A204.1 (cell line): Measurements from ENCODE around the gene ITFG1.

Experiments used
- FAIRE-seq: peaks from 2 replicates; lab custom pipeline; 2012; peaks lifted over from hg19 to GRCh38; lab: Jason Lieb, UNC

The ITFG1 gene

DNA sequence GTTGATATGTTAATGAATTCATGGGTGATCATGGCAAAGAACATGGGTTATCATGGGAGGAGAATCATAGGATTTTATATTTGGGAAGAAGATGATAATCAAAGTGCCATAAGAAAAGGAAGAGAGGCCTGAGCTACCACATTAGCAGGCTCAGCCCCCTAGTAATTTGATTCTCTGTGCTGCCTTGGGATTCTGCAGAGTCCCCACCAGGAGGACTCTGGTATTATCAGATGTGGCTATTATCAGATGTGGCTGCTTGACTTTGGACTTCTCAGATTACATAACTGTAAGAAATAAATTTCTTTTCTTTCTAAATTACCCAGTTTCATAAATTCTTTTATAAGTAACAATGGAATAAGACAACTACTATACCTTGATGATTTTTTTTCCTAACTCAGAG, 137.6 kb downstream of the ITFG1 start:
- FAIRE-seq, result no peak

DNA sequence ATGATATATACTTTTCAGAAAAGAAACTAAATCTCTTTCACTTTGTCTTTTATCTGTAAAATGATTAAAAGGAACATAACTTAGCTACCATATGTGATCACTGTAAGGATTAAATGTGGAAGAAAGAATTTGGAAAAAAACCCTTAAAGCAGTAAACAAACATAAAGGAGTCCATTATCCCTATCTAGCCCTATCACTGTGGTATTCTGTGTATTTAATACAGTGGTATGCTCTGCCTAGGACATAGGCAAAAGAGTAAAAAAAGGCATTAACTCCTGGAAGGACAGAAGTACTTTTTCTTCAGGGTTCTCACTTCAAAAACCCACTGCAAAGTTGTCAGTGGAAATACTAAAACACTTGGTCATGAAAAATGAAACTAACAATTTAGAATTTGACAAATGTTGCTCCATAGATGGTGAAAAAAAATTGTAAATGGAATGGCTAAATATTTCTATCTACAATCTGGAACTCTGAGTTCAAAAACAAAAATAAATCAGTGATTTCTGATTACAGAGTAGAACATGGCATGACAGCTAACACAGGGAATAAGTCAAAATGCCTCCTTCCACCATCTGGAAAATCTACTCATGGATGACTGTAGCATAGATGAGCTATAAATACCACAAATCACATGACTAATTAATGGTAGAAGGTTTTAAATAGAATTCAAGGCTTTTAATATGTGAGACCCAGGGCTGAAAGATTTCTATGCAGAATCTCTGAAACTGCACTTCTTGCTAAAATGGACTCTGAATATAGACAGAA, 140.1 kb downstream of the ITFG1 start:
- FAIRE-seq, result no peak

DNA sequence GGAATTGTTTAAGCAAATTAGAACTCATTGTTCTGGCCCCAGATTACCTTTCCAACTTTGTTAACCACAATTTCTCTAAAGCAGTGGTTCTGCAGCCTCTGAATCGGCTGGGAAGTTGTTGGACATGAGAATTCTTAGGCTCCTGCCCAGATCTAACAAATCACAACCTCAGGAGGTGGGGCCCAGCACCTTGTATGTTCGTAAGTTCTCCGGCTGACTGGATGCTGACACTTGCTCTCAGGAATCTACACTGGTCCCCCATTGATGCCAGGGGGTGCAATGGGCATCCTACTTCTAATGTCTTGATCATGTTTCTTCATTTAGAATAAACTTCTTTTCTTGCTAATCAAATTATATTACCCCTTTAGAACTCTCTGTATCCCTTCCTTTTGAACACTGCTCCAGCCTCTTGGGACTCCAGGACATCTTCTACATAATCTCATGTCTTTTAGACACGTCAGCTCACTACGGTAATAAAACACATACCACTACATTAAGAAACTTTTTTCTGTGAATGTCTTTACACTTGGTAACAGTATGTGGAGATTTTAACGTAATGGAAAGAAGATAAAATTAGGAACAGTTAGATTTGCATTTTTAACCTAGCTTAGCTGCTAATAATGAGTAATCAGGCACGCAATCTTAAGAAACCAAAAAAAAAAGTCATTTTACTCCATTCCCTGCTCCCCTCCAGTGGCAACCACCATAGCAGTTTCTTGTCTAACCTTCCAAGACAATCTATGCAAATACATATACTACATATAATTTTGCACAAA, 143.2 kb downstream of the ITFG1 start:
- no peak for FAIRE-seq

DNA sequence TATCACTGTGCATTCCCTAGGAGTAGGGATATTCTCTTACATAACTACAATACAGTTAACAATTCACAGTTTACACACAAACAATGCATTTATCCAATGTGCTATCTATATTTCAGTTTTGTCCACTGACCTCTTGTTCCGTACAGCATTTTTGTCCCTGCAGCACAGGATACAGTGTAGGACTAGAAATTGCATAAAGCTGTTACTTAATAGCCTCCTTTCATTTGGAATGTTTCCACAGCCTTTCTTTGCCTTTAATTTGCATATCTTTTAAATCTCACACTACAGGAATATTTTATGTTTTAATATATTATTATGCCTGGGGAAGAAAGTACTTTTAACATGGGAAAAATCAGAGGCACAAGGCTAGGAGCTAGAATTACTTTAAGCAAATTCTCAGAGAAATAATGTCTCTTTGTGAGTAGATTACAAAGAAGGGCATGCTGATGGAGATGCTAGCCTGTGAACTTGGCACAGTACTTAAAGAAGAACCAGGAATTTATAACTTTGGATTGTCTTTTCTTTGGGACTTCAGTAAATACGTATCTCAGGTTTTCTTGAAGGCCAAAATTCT, 144.3 kb downstream of the ITFG1 start:
- FAIRE-seq, result no peak

DNA sequence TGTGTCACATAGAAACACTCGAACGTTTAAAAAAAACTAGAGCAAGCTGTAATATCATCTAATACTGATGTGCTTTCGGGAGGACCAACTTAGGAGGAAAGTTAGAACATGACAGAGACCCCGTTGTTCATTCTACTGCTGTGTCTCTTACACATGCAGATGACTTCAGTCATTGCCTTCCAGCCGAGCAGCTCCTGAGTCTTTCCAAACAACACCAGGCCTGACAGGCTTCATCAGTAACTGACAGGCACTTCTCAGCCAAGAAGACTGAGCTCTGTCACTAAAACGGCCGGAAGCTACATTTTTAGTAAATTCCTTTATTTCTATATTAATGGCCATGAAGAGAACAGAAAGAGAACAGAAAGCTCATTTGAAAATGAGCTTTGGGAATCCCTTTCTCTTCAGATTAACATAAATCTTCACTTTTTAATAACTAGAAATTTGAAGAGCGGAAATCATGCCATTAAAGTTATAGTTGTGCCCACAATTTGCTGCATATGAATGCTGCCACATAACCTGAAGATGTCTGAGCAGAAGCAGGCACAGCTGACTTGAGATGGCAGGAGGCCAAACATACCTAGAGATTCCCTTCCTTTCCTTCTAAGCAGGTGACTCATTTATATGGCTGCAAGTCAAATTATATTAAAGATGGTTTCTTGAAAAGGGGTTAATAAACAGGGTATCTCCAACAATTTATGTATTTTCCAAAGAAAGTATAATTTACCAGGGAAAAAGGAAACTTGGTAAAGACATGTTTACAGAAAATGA, 148.9 kb downstream of the ITFG1 start:
- no peak for FAIRE-seq

DNA sequence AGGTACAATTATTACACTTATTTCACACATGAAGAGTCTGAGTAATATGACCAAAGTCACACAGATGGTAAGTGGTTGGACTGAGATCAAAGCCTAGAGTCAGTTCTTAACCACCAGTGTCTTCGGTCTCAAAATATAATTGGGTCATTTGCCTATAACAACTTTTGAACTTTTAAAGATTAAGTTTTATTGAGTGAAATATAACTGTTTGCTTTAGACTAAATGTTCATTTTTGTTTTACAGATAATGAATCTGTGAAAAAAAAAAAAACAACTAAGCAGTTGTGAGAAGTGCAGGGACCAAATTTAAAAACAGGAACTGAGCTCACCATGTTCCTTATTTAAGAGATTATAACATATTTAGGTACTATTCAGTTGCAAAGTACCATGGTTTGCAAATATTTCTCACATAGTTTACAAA, 150.1 kb downstream of the ITFG1 start:
- FAIRE-seq, result no peak

DNA sequence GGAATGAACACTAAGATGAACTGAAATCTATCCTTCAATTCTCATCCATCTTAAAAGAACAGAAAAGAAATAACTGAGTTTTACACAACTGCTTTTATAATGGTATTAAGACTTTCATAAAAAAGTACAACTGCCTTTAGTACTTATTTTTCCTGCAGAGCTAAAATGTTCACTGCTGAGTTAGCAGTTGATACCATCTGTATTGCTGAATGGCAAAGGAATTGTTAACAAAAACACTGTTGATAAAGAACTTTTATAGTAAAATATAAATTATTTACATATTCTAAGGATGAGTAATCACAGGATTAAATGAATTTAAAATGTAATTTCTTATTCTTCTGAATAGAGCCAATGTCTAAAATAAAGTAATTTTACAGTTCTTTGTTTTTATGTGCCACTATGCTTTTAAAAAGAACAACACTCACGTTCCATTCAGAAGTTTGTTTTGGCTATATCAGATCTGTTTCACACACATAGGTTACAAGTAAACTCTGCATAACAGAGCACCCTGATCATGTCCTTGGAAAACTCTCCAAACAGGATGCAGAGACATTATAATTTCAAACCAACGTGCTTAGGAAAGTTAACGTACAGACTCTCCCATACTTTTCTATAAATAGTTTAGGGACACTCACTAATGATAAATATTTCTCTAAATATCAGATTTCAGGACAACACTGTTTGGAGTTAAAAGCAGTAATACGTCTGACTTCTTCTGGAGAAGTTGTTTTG, 151.1 kb downstream of the ITFG1 start:
- no peak for FAIRE-seq

DNA sequence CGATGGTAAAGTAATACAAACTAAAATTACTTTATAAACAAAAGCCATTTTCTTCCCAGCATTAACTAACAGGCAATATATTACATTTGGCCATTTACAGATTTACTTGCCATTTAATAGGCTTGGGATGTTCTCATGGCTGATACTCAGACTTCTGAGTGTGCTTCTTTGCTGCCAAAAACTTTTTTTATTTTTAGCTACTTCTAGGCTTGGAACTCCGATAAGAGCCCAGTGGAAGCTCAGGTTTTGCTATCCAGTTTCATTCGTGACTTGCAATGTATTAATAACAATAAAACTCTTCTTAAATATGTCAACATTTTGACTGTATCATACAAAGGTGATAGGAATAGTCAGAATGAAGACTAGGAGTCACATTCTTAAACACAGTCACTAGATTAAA, 152.3 kb downstream of the ITFG1 start:
- no peak for FAIRE-seq

DNA sequence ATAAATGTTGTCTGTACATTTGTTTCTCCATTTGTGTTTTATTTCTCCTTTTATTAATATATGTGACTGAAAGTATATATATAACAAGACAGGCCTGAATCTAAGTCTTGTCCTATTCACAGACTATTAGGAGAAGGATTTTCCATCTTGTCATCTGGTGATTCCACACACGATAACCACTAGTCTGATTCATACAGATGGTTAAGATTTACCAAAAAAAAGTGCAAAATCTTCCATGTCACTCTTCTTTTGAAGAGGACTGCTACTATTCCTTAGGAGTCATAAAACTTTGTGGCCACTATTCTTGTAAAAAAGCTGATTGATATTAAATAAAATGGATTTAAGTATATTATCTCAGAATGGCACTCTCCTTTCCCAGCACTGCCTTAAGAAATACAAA, 156.3 kb downstream of the ITFG1 start:
- FAIRE-seq, result no peak

DNA sequence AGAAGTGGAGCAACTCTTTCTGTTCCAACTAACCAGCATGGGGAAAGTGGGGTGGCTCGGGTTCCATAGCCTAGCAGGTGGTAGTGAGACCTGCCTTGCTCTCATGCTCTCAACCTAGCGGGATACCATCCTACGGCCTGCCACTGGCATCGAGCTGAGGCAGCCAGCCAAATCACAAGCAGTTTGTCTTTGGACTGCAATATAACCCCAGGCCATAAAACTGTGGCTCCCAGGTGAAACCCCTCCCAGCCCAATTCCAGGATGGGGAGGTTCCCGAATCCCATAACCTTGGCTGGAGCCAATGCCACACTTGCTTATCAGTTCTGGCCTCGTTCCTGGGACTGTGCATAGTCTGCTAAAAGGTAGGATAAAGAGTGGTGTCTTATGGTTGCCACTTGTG, 161.3 kb downstream of the ITFG1 start:
- no peak for FAIRE-seq

DNA sequence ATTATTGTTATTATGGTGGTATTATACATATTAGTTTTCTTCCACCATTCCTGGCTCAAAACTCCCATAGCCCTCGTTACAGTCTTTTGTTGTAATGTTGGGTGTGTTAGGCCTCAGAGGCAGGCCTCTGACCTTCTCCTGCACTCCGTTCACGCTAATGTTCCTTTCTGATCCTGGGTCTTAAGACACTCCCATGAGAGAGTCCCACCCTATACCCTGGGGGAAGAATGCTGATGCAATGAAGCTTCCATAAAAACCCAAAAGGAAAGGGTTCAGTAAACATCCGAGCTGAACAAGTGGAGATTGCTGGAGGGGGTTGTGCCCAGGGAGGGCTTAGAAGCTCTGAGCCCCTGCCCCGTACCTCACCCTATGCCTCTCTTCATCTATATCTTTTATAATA, 175.9 kb downstream of the ITFG1 start:
- no peak for FAIRE-seq

DNA sequence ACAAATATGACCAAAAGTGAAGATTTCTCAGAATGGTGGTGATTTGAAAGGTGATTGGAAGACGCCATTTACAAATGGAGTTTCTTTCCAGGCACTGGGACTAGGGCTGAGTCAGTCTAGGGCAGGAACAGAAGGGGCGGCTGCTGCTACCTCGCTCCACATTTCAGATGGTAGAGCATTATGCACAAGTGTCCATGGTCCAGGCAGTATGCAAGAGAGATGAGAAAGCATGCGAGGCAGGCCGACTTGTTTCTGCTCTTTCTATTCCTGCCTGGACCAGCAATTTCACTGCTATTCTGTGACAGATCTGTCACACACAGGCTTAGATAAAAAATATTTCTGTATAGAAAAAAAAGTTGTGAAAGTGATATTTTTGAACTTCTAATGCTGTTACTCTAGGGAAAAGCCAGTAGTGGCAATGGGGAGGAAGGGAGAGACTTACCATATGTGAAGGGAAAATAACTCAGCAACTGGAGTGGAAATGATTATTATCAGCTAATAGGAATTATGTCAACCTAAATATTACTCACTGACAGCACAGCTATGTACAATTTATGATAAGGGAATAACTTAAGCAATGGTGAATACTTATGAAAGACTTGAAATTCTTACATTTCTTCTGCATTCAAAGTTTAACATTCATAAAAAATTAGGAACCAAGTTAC, 182.4 kb downstream of the ITFG1 start:
- no peak for FAIRE-seq

DNA sequence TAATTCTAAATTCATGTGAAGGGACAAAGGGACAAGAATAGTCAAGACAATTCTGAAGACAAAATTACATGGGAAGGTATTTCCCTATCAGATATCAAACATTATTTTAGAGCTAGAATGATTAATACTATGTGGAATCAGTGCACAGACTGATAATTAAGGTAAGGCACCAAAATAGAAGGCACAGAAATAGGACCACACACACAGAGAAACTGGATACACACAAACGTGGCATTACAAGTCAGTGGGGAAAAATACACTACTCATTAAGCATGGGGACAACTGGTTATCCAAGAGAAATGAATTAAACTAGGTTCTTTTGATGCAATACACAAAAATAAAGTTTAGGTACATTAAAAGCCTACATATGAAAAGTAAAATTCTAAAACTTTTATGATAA, 184.3 kb downstream of the ITFG1 start:
- FAIRE-seq, result no peak

DNA sequence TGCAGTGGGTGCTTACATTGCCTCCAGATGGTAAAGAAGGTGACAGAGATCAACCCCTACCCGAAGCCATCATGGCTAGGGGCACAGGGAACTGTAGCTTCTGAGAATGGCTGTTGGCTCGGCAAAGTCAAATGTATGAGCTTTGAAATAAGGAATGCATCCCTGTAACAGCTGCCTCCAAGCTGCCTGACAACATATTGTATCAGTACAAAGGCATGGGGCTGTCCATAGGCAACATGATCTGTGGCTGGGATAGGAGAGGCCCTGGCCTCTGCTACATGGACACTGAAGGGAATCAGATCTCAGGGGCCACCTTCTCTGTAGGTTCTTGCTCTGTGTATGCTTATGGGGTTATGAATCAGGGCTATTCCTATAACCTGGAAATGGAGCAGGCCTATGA, 197.9 kb downstream of the ITFG1 start:
- FAIRE-seq, result no peak

DNA sequence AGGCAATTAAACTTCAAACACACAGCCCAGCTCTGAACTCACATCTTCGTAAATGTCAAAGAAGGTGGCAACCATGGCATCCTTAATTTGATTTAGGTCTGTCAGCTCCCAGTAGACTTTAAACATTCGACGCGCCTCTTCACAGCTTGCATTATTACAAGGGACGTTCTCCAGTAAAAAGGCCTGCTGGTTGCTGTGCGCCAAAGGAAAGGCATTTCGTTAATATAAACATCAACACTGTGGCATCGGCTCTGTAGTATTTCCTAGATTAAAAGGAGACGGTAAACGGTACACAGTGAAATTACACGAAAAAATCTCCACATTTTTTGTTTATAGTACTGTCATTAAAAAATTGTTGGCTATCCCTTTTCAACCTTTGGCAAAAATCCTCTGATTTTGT, 200.4 kb downstream of the ITFG1 start:
- FAIRE-seq, result no peak

DNA sequence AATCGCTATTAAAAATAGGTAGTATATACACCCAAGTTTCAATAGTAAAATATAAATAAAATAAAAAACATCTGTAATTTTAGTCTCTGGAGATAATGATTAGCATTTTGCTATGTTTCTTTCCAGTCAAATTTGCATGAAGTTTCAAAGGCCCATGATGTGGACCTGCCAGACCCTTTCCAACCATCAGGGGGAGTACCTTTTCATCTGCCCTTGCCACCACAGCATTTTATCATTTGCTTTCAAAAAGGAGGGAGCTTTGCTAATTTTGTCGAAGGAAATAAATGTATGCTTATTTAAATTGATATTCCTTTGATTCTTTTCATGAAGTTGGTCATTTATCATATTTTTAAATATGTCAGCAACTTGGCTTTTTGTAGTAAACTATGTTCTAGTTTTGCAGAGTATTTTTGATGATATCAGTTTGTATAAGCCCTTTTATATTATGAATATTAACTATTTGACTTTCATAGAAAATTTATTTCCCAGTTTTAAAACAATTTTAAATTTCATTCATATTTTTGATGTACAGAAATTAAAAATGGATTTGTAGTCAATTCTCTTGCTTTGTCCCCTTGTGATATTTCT, 201.9 kb downstream of the ITFG1 start:
- peak; percentile 93 for FAIRE-seq

DNA sequence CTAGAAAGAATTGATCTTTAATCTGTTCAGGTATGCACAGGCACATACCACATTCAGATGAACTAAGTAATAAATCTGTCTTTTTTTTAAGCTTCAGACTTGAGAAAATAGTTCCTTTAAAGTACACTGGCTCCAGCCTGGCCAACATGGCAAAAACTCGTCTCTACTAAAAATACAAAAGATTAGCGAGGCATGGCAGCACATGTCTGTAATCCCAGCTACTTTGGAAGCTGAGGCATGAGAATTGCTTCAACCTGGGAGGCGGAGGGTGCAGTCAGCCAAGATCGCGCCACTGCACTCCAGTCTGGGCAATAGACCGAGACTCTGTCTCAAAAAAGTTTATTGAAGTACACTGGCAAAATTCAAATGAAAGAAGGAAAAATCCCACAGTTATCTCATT, 206.1 kb downstream of the ITFG1 start:
- no peak for FAIRE-seq

DNA sequence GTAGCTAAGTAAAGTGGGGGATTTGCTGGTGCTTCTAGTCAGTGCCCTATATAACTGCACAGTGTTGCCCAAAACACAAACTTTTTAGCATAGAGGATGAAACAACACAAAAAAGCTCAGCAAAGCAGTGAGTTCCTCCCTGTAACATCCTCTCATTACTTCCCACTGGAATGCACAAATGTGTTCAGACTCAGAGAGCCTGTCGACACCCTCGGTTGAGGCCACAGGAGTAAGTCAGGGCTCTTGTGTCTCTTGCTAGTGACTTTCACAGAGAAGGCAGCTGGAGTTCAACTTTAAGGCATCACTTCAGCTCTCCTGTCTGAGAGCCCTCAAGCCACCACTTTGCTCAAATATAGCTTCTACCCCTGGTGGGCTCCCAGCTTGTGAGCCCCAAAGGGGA, 209.9 kb downstream of the ITFG1 start:
- FAIRE-seq, result no peak

DNA sequence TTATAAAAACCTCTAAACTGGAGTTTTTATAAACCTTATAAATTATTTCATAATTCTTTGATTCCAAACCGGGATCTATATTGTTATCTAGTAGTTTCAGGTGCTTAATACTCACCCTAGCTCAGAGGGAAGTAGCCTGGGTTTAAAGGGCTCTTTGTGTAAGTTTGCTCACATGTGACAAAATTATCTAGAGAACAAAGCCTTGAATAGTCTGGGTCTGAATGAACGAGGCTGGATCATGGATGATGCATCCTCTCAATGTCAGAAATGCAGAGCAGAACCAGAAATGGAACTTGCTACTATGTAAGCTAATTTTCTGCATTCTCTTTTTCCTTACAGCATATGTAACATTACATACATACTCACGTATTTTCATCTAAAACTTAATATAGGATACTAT, 213.2 kb downstream of the ITFG1 start:
- no peak for FAIRE-seq

DNA sequence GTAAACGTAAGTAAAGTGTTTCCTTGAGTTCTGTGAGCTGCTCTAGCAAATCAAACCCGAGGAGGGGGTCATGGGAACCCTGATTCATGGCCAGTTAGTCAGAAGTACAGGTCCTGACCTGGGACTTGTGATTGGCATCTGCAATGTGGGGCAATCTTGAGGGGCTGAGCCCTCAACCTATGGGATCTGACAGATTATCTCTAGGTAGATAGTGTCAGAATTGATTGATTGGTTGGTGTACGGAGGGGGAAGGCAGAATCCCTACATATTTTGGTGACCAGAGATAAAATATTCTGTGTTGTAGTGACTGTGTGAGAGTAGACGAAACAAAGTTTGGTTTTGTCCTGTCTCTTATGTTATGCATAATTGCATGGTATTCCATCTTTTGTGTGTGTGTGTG, 216.7 kb downstream of the ITFG1 start:
- FAIRE-seq, result no peak

DNA sequence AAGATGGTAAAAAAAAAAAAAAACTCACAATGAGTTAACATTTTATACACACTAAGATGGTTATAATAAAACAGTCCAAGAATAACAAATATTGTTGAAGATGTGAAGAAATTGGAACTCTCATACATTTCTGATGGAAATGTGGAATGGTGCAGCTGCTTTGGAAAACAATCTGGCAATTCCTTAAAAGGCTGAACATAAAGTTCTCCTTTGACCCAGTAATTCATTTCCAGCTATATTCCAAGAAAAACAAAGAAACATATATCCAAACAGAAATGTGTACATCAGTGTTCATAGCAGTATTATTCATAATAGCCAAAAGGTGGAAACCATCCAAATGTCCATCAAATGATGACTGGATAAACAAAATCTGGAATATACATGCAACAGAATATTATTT, 219.8 kb downstream of the ITFG1 start:
- no peak for FAIRE-seq
